Fibroblast of skin of left biceps (primary cell): ENCODE data around the gene PIAS2.

Experiments
- DNase-seq, 2 experiments: peaks; one replicate each; pipeline ENCODE4 v3.0.0-alpha.2; 2013; ENCODE audit warnings: low read depth in 2 of 2

The PIAS2 gene

GRCh38 chr18:46764586-46764985, 152.7 kb downstream of the PIAS2 start:
- no peak for DNase-seq

DNA sequence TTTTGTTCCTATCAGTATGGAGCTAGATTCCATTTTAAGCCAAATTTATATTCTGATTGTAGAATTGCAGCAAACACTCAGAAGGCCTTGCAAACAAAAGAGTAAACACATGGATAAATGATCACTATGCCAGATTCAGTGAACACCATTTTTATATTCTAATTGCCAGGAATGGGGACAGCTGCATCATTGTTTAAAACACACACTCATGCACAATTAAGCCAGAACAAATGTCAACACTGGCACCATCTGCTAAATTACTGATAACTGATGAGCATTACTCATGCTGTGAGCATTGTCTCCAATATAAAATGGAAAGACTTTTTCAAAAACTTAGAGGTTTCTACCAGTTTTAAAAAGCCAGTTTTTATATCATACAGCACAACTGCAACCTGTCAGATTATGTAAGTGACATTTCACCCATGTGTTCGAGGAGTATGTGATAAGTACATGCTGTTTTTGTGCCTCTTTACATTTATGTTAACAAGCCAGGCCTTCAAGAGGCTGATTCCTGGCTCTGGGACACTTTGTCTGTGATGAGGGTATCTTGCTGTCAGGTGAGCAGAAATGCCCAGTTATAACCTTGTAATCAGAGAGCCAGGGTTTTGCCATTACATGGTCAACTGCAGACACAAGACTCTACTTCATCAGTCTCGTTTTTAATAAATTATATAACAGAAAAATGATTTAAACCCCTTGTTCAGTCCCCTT, 156.1 kb downstream of the PIAS2 start:
- no peak for DNase-seq

DNA sequence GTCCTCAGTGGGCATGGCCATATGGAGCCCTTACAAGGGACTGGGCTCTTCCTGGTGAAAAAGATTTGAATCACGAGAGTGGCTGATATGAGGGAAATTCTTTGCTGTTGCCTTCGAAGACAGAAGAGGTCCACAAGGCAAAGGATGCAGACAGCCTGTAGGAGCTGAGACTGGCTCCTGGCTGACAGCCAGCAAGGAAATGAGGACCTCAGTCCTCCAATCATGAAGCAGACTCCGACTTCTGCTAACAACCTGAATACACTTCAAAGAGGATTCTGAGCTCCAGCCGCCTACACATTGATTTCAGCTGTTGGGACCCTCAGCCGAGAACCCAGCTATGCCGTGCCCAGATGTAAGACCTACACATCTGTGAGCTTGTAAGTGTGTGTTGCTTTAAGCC, 157.4 kb downstream of the PIAS2 start:
- DNase-seq = no peak

- DNase-seq = no peak
Observed at GRCh38 chr18:46756559-46757201, 160.6 kb downstream of the PIAS2 start, which contains the start of gene ST8SIA5. Gene ST8SIA5 (minus strand): TSS chr18:46757053. CDS start chr18:46756508, 545 bp downstream.

DNA sequence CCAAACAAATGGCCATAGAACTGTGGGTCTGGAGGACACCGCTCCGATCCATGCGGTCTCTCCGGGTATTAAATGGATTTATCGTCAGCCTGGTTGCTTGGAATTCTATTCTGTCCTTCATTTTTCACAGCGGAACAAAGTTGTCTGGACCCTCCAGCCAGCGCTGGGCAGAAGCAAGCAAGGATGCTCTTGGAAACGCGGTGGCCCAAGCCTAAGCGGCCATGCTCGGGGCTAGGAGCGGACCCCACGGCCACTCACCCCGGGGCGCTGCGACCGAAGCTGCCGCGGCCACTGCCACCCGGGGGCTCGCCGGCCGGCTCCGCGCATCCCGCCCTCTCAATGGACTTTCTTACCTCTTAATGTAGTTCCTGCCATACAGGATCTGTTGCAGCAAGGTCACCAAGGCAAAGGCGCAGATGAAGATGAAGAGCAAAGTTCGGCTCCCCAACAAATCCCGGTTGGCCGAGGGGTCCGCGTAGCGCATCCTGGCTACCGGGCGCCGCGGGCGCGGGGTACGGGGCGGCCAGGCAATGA, 161.2 kb downstream of the PIAS2 start:
- no peak for DNase-seq

GRCh38 chr18:46755315-46756024, 161.8 kb downstream of the PIAS2 start:
- DNase-seq = no peak

DNA sequence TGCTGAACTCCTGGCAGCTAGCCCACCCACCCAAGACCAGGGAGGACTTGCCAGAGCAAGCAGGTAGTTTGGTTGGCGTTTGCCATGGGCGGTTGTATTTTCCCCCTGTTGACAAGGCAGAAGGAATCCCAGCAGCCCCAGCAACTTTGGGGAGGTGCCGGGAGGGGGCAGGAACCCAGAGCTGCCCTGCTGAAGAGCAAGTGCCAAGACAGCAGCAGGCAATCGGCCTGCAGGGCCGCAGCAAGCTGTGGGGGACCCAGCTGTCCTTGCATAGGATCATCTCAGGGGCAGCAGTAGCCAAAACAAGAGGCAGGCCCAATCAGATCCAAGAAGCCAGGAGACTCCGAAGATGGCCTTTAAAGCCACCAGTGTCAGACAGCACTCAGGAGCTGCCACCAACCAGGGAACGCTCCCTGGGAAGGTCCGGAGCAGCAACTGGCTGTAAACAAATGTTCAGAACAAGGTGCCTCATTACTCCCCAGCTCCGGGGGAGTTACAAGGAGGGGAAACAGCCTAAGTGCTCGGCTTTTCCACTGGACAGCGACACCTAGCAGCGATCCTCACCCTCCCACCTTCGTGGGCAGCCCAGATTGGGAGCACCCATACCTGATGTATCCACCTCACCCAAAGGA, 162.5 kb downstream of the PIAS2 start:
- DNase-seq = no peak

DNA sequence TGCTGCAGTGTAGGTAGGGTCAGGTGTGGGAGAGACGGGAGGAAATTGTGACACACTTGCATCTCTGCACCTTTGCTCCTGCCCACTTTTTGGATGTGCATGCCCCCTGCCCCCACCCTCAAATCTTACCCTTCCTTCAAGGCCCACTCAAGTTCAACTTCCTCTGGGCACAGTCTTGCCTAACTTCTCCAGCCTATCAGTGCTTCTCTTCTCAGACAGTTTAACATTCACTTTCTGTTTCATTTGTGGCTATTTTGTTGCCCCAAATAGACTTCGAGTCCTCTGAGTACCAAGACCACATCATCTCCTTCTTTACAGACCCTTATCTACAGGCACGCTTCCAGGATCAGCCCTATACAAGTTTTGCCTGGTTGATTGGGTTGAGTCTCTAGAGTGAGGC, 163.1 kb downstream of the PIAS2 start:
- DNase-seq = no peak
